HG03097 (cell line): ENCODE data around the gene DDX41.
"Not testable (repeated sequence)": the region's sequence is repeated elsewhere in the genome, so short reads cannot be mapped to it uniquely, and the experiment has no call there.

Experiments used
- ATAC-seq: cut with Tn5 transposase; IDR thresholded peaks from one replicate; pipeline ENCODE4 v1.9.1; 2021; ENCODE audit not compliant: unreplicated experiment, low FRiP score

The DDX41 gene

DNA sequence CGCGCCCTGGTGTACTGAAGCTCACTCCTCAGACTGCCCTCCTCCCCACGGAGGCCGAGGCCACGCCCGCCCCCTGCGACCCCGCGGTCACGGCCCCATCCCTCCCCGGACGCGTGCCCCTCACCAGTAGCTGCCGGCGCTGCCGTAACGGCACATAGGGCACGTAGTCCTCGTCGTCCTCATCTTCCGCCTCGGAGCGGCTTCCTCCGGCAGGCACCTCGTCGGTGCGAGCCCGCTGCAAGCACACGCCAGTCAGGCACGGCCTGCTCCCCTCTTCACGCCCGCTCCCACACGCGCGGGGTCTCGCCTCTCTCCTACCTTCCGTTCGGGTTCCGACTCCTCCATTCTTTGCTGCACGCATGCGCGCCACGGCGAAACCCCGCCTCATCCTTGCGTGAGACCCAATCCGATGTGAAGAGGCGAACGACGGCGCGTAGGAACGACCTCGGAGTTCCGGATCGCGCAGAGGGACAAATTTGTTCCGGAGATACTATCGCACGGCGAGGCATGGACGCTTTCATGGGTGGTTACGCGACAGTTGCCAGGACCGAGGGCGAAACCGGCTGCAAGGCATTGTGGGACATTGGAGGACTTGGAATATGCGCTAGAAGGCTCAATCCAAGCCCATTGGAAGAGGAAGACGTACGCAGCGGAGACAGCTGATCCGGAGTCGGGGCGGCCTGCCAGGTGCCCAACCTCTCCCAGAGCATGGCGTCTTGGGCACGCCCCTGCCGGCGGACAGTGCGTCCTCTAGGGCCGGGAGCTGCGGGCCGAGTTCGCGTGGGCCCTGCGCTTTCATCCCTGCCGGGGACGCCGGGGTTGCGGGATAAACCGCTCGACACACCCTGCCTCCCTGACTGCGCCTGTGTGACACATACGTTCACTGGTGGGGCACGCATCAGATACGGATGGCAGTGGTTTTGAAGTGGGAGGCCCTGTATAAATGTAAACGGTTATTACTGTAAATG lies at the start of gene DDX41:
Gene DDX41 (minus strand): TSS at position 361 of the 968 bp plus-strand sequence. CDS start 16 bp downstream, at position 345.
- ATAC-seq, result peak; percentile 63

GRCh38 chr5:177565046-177565445 lies 48.3 kb upstream of the DDX41 start:
- no peak for ATAC-seq

GRCh38 chr5:177559446-177559941 lies 42.7 kb upstream of the DDX41 start:
- not testable (repeated sequence) for ATAC-seq

DNA sequence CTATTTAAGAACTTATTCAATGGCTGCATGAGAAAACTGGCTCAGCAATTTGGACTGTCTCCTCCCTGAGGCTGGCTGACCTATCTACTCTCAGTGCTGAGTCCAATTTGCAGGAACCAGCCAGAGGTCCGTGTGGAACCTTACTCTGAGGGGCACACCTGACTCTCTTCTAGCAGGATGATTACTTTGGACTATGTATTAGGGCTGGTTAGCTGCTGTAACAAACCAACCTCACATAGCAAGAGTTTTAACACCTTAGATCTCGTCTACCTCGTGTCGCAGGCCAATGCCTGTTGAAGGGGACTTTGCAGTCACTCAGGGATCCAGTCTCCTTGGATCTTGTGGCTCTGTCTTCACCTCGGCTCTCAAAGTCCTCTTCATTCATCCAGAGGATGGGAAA lies 41.0 kb upstream of the DDX41 start:
- ATAC-seq, result no peak

DNA sequence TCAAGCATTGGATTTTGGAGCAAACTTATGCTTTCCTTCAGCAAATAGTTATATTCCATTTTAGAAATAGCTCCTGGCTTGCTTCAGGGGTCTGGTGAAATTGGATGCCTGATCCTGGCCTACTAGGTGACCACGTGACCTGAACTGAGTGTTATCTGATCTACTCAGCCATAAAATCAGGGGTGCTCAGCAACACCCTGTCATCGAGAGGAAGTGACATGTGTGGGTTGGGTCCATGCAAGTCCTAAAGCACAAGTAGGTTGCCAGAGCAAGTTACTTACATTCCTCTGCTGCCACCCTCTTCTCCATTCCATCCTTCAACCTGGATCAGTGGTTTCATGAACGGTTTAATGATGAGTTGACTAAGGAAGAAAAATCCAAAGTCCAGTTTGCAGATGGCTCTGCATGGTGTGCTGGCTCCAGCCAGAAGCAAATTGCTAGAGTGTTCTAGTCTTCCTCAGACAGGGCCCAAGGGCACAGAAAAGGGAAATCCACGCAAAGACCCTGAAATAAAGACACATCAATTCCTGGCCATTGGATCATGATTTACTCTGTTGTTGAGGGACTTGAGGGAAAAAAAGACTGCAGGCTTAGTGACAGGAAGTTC lies 40.4 kb upstream of the DDX41 start:
- no peak for ATAC-seq

DNA sequence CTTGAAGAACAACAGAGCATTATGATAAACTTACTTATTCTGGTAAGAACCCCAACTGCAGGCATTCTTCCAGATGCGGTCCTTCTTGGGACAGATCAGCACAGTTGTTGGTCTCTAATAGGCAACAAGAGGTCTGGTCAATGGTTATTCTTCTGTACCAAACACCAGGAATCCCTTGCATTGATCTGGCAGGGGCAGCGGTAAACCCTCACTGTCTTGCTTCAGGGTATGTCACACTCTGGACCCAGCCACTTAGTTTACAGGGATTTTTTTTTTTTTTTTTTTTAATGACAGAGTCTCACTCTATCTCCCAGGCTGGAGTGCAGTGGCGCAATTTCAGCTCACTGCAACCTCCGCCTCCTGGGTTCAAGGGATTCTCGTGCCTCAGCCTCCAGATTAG lies 38.9 kb upstream of the DDX41 start:
- no peak for ATAC-seq

DNA sequence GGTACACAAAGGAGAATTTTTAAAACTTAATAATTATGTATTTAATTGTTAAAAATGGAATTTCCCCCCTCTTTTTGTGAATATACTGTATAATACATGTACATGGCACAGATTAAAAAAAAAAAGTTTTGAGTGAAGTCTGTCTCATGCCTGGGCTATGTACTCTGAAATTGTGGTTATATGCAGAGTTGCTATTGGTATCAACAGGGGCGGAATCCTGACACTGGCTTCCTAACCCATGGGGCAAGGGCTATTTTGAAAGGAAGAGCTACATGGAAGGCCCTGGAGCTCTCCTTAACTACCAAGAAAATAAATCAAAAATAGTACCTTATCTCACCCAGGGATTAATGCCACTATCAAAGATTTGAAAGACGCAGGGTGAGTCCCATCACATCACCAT lies 38.5 kb upstream of the DDX41 start:
- ATAC-seq, result no peak

- ATAC-seq, result peak; percentile 82
Observed at GRCh38 chr5:177554474-177555111, 37.8 kb upstream of the DDX41 start, which contains the start of gene FAM193B. FAM193B (minus strand) TSS chr5:177554563; CDS start chr5:177554458, 105 bp downstream.

GRCh38 chr5:177553671-177554429 lies 37.1 kb upstream of the DDX41 start:
- peak; percentile 31 for ATAC-seq

DNA sequence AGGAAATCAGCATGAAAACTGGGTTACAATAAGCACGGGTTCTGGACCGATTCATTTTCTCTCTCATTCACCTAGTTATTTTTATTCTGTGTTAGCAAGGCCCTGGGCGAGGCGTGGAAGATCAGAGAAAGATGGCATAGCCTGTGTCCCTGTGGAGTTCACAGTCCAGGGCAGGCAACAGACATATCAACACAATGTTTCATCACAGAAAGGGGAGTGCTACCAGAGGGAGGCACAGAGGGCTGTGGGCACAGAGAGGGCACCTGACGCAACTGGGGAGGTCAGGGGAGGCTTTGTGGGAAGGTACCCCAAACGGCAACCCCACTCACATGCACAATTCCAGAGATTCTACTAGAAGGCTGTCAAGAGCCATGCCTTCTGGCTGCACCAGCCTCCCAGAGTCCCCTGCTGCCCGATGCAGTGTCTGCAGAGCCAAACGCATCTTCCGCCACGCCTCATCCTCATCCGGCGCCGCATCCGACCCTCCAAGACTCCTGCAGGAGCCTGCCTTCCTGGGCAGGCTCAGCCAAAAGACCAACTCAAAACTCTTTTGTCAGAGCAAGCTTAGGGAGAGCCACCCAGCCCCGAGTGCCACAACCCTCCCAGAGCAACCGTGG lies 36.2 kb upstream of the DDX41 start:
- no peak for ATAC-seq

- ATAC-seq, result no peak
Observed at GRCh38 chr5:177550122-177550521, 33.4 kb upstream of the DDX41 start.

DNA sequence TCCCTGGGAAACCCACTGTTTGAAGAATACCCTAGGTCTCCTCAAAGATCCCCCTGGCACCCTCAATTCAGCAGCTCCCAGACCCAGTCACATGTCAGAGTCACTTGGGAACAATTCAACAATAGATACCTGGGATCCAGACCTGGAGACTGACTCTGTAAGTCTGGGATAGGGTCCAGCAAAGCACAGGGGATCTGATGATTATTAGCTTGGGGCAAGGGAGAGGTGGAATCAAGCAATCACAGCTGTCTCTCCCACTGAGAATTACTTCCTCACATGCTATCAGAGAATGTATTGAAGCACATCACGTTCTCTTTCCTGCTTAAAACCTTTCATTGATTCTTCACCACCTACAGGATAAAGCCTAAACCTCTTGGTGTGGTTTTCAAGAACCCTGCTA lies 31.7 kb upstream of the DDX41 start:
- ATAC-seq, result no peak

DNA sequence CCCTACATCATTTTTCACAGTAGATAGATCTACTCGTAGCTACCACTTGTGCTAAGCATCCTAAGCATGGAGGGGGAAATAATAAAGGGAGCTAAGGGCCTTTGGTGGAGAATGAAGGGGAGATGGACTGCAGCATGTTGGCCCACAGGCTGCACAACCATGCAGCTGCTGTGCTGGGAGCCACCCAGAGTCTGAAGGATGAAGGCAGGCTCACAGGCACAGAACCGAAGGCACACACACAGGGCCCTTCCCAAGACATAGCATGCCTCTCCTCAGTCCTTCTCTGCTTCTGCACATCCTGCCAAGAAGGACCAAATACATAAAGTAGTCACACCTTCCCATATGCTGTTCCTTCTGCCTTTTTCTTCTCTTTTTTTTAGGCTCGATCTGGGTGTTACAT lies 31.0 kb upstream of the DDX41 start:
- no peak for ATAC-seq

- ATAC-seq, result no peak
Observed at GRCh38 chr5:177546258-177546741, 29.5 kb upstream of the DDX41 start.

GRCh38 chr5:177545487-177546257 lies 28.9 kb upstream of the DDX41 start:
- no peak for ATAC-seq

DNA sequence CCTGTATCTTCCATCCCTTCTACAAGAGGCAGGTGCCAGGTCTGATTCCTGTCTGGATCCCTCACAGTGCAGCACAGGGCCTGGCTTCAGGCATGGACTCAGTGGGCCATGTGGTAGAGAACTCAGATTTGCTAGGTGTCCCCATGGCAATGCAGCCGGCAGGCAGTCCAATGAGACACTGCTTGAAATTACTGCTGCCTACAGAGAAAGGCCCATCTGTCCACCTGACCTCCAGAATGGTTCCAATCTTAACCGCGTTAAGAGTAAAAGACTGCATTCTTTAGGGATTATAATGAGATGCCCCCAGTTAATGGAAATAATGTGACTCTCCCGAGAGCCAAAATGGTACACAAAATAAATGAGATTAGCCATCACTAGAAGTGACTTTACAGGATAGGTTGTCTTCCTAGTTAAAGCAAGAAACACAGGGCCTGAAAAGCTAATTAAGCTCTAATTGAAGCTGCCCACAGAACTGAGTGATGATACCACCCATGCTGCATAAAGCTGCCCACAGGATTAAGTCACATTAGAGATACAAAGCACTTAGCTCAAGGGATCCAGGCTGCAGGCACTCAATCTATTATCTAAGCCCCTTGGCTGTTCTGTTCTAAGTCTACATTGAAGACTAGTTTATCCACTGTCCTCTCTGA lies 26.2 kb upstream of the DDX41 start:
- no peak for ATAC-seq

GRCh38 chr5:177540438-177540837 lies 23.7 kb upstream of the DDX41 start:
- no peak for ATAC-seq

GRCh38 chr5:177539411-177539810 lies 22.6 kb upstream of the DDX41 start:
- no peak for ATAC-seq

DNA sequence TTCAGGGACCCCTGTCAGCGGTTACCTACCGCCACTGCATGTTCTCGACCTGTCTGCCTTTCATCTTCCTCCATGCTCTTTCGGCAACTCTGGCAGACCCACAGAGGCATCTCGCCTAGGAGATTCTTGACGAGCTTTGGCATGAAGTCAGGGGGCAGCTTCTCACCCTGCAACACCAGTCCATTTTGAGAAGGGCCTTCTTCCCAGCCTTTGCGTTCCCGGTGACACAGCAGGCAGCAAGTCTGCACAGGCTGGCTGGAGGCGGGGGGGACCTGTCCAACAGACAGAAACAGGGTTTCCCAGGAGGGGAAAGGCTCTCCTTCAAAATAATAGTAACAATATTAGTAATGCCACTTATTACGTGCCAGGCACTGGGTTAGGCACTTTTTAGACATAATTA lies 22.1 kb upstream of the DDX41 start:
- no peak for ATAC-seq
